ENCODE data around the gene EXD2. TPM values are rescaled to one million over a fixed set of nuclear protein-coding genes. Genes with fewer than 3 reads are reported as not detected.

Gene EXD2
- total RNA-seq, 6 donors from 2014 or later, result 18.4 to 30.4 (median 21.1) TPM

DNA sequence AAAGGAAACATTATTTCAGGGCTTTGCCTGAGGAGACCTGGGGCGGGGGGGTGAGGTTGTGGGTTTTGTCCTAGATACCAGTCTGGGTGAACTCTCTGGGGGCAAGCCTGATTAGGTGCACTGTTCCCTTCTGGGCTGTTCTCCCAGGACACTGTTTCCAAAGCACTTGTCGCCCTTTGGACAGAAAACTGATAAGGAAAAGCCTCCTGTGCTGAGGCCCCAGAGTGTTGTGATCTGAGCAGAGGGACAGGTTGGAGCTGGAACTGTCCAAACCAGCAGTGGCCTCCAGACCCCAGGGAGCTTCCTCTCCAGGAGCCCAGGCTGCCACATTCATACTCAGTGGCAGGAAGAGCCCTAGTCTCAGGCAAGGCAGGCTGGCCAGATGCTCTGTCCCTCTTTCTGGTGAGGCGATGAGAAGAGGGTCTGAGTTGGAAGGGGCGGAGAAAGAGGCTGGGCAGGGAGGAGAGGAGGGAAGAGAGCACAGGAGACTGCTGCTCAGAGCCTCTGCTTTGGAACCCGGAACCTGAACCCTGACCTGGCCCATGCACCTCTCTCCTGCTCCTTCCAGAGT lies 70.5 kb downstream of the EXD2 start:
- H3K4me1 ChIP-seq, result peaks cover 24 to 29% (median 27%) of the 10 kb centered on the region in 4 donors
- WGBS, 2 donors, result 35 to 46% methylated on average over 2 to 5 of the region's 5 CpGs
- no peak overlapping the region for H3K27ac ChIP-seq
- no peaks in the 10 kb centered on the region for H3K36me3 ChIP-seq
- no peak for DNase-seq
- H3K4me3 ChIP-seq, result peak overlapping the region in 1 of 4 donors; percentile 62
- no peaks in the 10 kb centered on the region for H3K9me3 ChIP-seq
- H3K27me3 ChIP-seq, result peaks cover 1 to 23% (median 19%) of the 10 kb centered on the region in 4 donors
- TF ChIP-seq EP300 (IDR thresholded peaks at IDR 0.05) (no peak), POLR2AphosphoS5 (IDR thresholded peaks at IDR 0.05) (no peak), POLR2A (IDR thresholded peaks at IDR 0.05) (no peak)
- TF ChIP-seq, protein P1, sequence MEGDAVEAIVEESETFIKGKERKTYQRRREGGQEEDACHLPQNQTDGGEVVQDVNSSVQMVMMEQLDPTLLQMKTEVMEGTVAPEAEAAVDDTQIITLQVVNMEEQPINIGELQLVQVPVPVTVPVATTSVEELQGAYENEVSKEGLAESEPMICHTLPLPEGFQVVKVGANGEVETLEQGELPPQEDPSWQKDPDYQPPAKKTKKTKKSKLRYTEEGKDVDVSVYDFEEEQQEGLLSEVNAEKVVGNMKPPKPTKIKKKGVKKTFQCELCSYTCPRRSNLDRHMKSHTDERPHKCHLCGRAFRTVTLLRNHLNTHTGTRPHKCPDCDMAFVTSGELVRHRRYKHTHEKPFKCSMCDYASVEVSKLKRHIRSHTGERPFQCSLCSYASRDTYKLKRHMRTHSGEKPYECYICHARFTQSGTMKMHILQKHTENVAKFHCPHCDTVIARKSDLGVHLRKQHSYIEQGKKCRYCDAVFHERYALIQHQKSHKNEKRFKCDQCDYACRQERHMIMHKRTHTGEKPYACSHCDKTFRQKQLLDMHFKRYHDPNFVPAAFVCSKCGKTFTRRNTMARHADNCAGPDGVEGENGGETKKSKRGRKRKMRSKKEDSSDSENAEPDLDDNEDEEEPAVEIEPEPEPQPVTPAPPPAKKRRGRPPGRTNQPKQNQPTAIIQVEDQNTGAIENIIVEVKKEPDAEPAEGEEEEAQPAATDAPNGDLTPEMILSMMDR (IDR thresholded peaks at IDR 0.05), result no peak
- ATAC-seq (ENCODE audit: low FRiP score in 2 of 2), result peak in 1 of 2 donors; percentile 43

DNA sequence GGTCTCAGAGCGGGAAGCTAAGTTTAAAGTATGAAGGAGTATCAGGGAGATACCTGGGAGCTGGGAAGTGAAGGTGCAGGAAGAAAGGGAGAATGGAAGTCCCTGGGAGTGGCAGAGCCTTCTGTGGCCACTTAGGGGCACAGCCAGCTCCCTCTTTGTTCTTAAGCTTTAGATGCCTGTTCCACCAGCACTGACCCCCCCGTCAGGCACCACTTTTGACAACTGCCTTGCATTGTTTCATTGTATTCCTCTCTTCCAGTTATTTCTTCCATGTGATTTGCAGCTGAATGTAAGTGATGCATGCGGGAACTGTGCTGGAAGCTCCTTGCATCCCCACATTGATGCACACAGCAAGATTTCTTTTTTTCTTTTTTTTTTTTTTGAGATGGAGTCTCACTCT lies 71.2 kb downstream of the EXD2 start:
- ATAC-seq (ENCODE audit: low FRiP score in 2 of 2) (no peak), DNase-seq (no peak)
- no peak overlapping the region for H3K4me3 ChIP-seq
- H3K4me1 ChIP-seq, result peaks cover 24 to 29% (median 27%) of the 10 kb centered on the region in 4 donors
- H3K36me3 ChIP-seq, result no peaks in the 10 kb centered on the region
- no peaks in the 10 kb centered on the region for H3K9me3 ChIP-seq
- WGBS, 2 donors, result 78 to 83% methylated on average over 3 of the region's 3 CpGs
- peaks cover 1 to 23% (median 19%) of the 10 kb centered on the region in 4 donors for H3K27me3 ChIP-seq
- no peak overlapping the region for H3K27ac ChIP-seq
- TF ChIP-seq POLR2A (IDR thresholded peaks at IDR 0.05), result no peak

DNA sequence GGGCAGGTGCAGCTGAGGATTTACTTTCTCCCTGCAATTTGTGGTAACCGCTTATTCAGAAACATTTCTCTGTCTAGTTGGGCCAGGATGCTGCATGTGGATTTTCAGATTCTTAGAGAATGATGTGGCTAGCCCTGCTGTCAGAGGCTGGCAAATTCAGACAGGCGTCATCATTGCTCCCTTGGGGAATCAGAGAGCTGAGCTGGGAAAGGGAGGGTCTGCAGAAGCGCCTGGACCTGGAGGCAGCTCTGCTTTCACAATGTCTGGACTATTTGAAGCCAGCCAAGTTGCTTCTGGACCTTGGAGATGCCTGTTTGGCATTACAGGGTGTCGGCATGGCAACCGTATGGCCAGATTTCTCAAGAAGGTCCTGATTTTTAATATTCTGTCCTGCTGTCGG lies 72.1 kb downstream of the EXD2 start:
- H3K27ac ChIP-seq, result no peak overlapping the region
- no peaks in the 10 kb centered on the region for H3K9me3 ChIP-seq
- DNase-seq, result no peak
- TF ChIP-seq POLR2AphosphoS5 (IDR thresholded peaks at IDR 0.05) (no peak), EP300 (IDR thresholded peaks at IDR 0.05) (no peak), POLR2A (IDR thresholded peaks at IDR 0.05) (no peak)
- TF ChIP-seq, protein P1 (IDR thresholded peaks at IDR 0.05), result no peak
- peak in 1 of 2 donors; percentile 76 for ATAC-seq (ENCODE audit: low FRiP score in 2 of 2)
- 84 to 87% methylated on average over 6 of the region's 6 CpGs for WGBS, 2 donors
- H3K4me1 ChIP-seq, result peaks cover 24 to 29% (median 27%) of the 10 kb centered on the region in 4 donors
- H3K27me3 ChIP-seq, result peaks cover 1 to 23% (median 19%) of the 10 kb centered on the region in 4 donors
- no peak overlapping the region for H3K4me3 ChIP-seq
- H3K36me3 ChIP-seq, result no peaks in the 10 kb centered on the region

DNA sequence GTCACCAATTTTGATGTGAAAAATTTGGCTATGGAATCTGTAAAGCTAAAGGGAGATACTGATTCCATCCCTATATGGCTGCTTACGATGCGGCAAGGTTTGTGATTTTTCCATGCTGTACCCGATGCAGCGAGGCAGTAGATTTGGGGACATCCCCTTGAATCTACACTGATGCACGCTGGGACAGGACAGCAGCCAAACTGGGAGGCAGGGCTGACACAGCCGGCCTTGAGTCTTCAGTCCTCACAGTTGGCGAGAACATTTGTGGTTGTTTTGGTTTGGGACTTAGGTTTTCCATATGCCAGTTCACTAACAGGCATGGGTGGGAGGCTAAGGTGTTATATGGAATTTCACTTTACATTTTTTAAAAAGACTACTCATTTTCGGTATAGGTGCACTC lies 72.5 kb downstream of the EXD2 start:
- ATAC-seq (ENCODE audit: low FRiP score in 2 of 2), result no peak
- Histone ChIP-seq H3K27me3 (peaks cover 1 to 23% (median 19%) of the 10 kb centered on the region in 4 donors), H3K9me3 (no peaks in the 10 kb centered on the region), H3K4me3 (no peak overlapping the region), H3K27ac (no peak overlapping the region), H3K36me3 (no peaks in the 10 kb centered on the region), H3K4me1 (peaks cover 24 to 29% (median 27%) of the 10 kb centered on the region in 4 donors)
- 79% methylated on average over 7 to 8 of the region's 8 CpGs for WGBS, 2 donors
- TF ChIP-seq POLR2AphosphoS5 (IDR thresholded peaks at IDR 0.05) (no peak), EP300 (IDR thresholded peaks at IDR 0.05) (no peak), POLR2A (IDR thresholded peaks at IDR 0.05) (no peak)
- TF ChIP-seq, protein P1 (IDR thresholded peaks at IDR 0.05), result no peak
- no peak for DNase-seq

DNA sequence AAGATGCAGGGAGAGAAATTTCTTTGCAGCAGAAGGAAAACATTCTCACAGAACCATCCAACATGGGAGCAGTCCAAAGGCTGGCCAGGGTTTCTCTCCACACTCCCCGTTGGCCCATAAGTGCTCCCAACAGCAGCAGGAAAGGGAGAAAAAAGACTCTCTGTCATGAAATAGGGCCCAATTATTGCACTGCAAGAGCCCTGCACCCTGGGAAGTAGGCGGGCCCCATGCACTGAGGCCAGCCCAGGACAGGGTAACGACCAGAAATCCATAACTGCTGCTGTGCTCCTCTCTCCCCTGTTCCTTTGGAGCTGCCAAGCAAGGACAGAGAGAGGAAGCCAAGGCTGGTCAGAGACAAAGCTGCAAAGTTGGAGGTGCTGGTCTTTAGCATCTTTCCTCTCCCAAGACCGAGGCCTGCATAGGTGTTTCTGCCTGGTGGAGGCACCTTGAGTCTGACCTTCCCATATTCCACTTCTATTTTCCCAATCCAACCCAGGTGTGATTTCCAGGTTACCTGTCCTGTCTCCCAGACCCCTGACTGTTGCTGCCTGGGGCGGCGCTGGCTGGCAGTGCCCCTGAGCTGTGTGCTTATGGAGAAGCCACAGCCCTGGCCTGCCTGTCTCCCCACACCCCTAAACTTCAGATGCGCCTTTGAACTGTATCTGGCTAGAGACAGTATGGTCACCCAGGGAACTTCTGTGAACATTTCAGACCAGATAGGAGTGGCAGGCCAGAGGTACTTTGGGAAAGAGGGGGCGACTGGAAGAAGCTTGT lies 75.5 kb downstream of the EXD2 start:
- no peaks in the 10 kb centered on the region for H3K9me3 ChIP-seq
- H3K36me3 ChIP-seq, result no peaks in the 10 kb centered on the region
- ATAC-seq (ENCODE audit: low FRiP score in 2 of 2) (no peak), DNase-seq (peak in 1 of 2 donors; percentile 51)
- no peaks in the 10 kb centered on the region for H3K27me3 ChIP-seq
- TF ChIP-seq POLR2A (IDR thresholded peaks at IDR 0.05) (no peak), POLR2AphosphoS5 (IDR thresholded peaks at IDR 0.05) (no peak), EP300 (IDR thresholded peaks at IDR 0.05) (no peak)
- TF ChIP-seq, protein P1 (IDR thresholded peaks at IDR 0.05), result no peak
- no peak overlapping the region for H3K4me3 ChIP-seq
- peaks cover 0 to 2% (median 0%) of the 10 kb centered on the region in 4 donors for H3K4me1 ChIP-seq
- WGBS, 2 donors, result 87 to 89% methylated on average over 7 to 8 of the region's 8 CpGs
- no peak overlapping the region for H3K27ac ChIP-seq

All from upper lobe of left lung (tissue), 6 donors.